MM.1S (cell line): ENCODE data around the gene ADAMTS7.

Experiments used
- CTCF ChIP-seq: fragments of 300-600 bp; sonication (generic); IDR thresholded peaks from 2 replicates; pipeline ENCODE4 v1.5.1; 2016; ENCODE audit warnings: antibody characterized with exemption, low read length, mixed read lengths
- EZH2 ChIP-seq: fragments of 300-600 bp; sonication (generic); optimal IDR thresholded peaks from 2 replicates; pipeline ENCODE3; 2017; ENCODE audit warnings: low read depth, mild to moderate bottlenecking, antibody characterized with exemption, low read length, mixed read lengths
- EZH2phosphoT487 ChIP-seq: fragments of 300-600 bp; sonication (generic); IDR thresholded peaks from 2 replicates; pipeline ENCODE4 v1.6.1; 2018; ENCODE audit warnings: antibody characterized with exemption, low read length

- TF ChIP-seq EZH2 (no peak), CTCF (peak; percentile 21), EZH2phosphoT487 (no peak)
Observed at GRCh38 chr15:78767331-78767951, 43.8 kb downstream of the ADAMTS7 start.
